ENCODE data around the gene ARRDC1. TPM values are rescaled to one million over a fixed set of nuclear protein-coding genes. Genes with fewer than 3 reads are reported as not detected.

Gene ARRDC1
- total RNA-seq, 3 donors from 2014 or later, result 23.8 to 122 (median 57.0) TPM

GRCh38 chr9:137604345-137605086, 970 bp upstream of the ARRDC1 start:
- peak overlapping the region; percentile 54 to 99 (median 80) for H3K4me3 ChIP-seq
- H3K27me3 ChIP-seq, result peaks cover 0 to 3% of the 10 kb centered on the region in 2 donors
- intact Hi-C loops (cut with DNase I; ENCODE audit: low total_unique reads), result loop anchor here (5.0 kb wide), 1 partner anchor 1122 kb away; the partner anchor contains the start of gene SEC16A
- TF ChIP-seq POLR2A (IDR thresholded peaks at IDR 0.05), result no peak
- no peak for TF ChIP-seq CTCF (IDR thresholded peaks at IDR 0.05)
- no peak for TF ChIP-seq POLR2AphosphoS5 (IDR thresholded peaks at IDR 0.05)
- DNase-seq (ENCODE audit: low spot score in 2 of 2), result no peak
- peaks cover 15 to 19% of the 10 kb centered on the region in 2 donors for H3K4me1 ChIP-seq
- H3K36me3 ChIP-seq, result no peaks in the 10 kb centered on the region
- no peaks in the 10 kb centered on the region for H3K9me3 ChIP-seq
- peak overlapping the region; percentile 62 to 71 for H3K27ac ChIP-seq

GRCh38 chr9:137606005-137606621, 627 bp downstream of the ARRDC1 start:
- DNase-seq (ENCODE audit: low spot score in 2 of 2), result no peak
- TF ChIP-seq POLR2A (IDR thresholded peaks at IDR 0.05) (no peak), CTCF (IDR thresholded peaks at IDR 0.05) (no peak), POLR2AphosphoS5 (IDR thresholded peaks at IDR 0.05) (no peak)
- Histone ChIP-seq H3K36me3 (no peaks in the 10 kb centered on the region), H3K27me3 (peaks cover 0 to 3% of the 10 kb centered on the region in 2 donors), H3K9me3 (no peaks in the 10 kb centered on the region), H3K4me3 (peak overlapping the region; percentile 78 to 99 (median 80)), H3K27ac (peak overlapping the region; percentile 88 to 92), H3K4me1 (peaks cover 15 to 19% of the 10 kb centered on the region in 2 donors)
- intact Hi-C loops (cut with DNase I; ENCODE audit: low total_unique reads), result loop anchor here (5.0 kb wide), 1 partner anchor 1124 kb away; the partner anchor contains the start of gene SEC16A

GRCh38 chr9:137606734-137607138, 1.2 kb downstream of the ARRDC1 start:
- peak overlapping the region; percentile 78 to 99 (median 80) for H3K4me3 ChIP-seq

GRCh38 chr9:137607141-137607857, 1.8 kb downstream of the ARRDC1 start:
- H3K36me3 ChIP-seq, result no peaks in the 10 kb centered on the region
- H3K9me3 ChIP-seq, result no peaks in the 10 kb centered on the region
- intact Hi-C loops (cut with DNase I; ENCODE audit: low total_unique reads), result loop anchor here (5.0 kb wide), 1 partner anchor 1125 kb away; the partner anchor contains the start of gene SEC16A
- peaks cover 0 to 3% of the 10 kb centered on the region in 2 donors for H3K27me3 ChIP-seq
- H3K4me1 ChIP-seq, result peaks cover 20 to 26% of the 10 kb centered on the region in 2 donors
- peak overlapping the region; percentile 78 to 99 (median 80) for H3K4me3 ChIP-seq
- no peak for DNase-seq (ENCODE audit: low spot score in 2 of 2)
- H3K27ac ChIP-seq, result peak overlapping the region; percentile 88 to 92
- TF ChIP-seq POLR2AphosphoS5 (IDR thresholded peaks at IDR 0.05) (no peak), POLR2A (IDR thresholded peaks at IDR 0.05) (no peak), CTCF (IDR thresholded peaks at IDR 0.05) (no peak)

More at GRCh38 chr9:137606734-137607138, 1.2 kb downstream of the ARRDC1 start:
- peak overlapping the region; percentile 88 to 92 for H3K27ac ChIP-seq
- TF ChIP-seq POLR2A (IDR thresholded peaks at IDR 0.05), result no peak
- no peak for TF ChIP-seq POLR2AphosphoS5 (IDR thresholded peaks at IDR 0.05)
- no peak for TF ChIP-seq CTCF (IDR thresholded peaks at IDR 0.05)
- no peak for DNase-seq (ENCODE audit: low spot score in 2 of 2)
- no peaks in the 10 kb centered on the region for H3K9me3 ChIP-seq
- peaks cover 0 to 3% of the 10 kb centered on the region in 2 donors for H3K27me3 ChIP-seq
- peaks cover 15 to 21% of the 10 kb centered on the region in 2 donors for H3K4me1 ChIP-seq
- H3K36me3 ChIP-seq, result no peaks in the 10 kb centered on the region
- intact Hi-C loops (cut with DNase I; ENCODE audit: low total_unique reads), result loop anchor here (5.0 kb wide), 1 partner anchor 1124 kb away; the partner anchor contains the start of gene SEC16A
